ENCODE results near the gene CDHR5.
"Not testable (repeated sequence)": the region's sequence is repeated elsewhere in the genome, so short reads cannot be mapped to it uniquely, and the experiment has no call there.

Gene CDHR5

DNA sequence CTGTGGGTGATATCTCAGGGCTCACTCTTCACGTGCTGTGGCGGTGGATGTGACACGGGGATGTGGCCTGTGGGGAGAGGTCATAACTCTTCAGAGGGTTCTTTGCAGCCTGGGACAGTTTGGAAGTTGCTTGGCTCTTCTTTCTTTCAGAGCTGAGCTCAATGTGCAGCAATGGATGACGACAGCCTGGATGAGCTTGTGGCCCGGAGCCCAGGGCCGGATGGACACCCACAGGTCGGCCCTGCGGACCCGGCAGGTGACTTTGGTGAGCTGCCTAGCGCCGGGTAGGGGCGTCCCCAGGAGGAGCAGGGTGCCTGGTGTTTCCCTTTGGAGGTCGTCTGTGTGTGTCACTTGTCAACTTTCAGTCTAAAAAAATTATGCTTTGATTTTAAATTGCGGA, 43.4 kb downstream of the CDHR5 start:
- DNase-seq = no peak

DNA sequence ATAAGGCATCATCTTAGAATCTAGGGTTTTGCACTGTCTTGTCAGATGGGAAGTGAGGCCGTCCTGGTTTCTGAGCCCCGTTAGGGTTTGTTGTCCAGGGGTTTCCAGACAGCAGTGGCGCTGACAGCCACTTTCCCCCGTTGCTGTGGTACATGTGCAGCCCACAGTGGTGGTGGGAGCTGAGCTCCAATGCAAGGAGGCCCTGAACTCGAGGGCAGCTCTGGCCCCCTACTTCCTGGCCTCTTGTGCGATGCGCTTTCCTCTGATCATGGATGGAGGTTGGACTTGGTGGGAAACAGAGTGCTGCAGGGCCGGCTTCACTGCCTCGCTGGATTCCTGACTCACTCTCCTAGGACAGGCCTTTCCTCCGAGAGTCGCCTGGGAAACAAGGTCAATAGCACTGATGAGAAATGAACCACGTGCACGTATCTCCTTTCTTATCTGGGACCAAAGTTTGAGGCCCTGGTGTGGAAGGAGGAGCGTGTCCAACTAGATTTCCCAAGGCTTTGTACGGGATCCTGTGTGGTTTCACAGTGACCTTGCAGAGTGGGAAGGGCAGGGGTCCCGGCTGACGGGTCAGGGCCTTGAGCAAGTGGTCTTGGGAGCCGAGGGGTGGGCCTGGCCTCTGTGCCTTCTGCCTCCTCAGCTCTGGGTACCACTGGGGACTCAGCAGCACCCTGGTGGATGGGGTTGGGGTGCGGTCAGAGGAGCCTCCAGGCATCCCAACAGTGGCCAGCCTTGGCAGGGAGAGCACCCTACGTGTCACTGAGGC, 44.7 kb downstream of the CDHR5 start:
- DNase-seq = no peak

DNA sequence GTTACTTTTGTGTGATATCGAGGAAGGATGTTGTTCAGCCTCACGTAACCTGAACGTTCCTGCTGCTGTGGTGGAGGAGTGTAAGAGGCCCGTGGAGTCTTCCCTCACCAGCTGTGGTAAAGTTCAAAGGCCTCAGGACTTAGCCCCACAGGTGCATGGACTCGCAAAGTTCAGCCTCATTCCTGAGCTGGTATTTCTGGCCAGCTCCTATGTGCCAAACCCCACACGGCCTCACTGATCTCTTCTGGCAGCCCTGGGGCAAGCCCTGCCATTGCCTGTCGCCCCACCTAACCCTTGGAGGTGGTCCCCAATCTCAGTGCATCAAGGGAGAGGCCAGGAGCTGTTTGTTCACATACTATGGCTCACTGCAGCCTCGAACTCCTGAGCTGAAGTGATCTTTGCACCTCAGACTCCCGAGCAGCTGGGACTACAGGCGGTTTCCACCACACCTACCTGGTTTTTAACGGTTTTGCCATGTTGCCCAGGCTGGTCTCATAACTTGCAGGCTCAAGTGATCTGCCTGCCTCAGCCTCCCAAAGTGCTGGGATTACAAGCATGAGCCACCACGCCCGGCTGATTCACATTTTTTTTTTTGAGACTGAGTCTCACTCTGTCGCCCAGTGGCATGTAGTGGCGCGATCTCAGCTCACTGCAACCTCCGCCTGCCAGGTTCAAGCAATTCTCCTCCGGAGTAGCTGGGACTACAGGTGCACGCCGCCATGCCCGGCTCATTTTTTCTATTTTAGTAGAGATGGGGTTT, 46.3 kb downstream of the CDHR5 start:
- DNase-seq = no peak

GRCh38 chr11:577611-577894, 47.2 kb downstream of the CDHR5 start:
- DNase-seq = no peak

- no peak for DNase-seq
These were observed 47.7 kb downstream of the CDHR5 start for GRCh38 chr11:576811-577610.

DNA sequence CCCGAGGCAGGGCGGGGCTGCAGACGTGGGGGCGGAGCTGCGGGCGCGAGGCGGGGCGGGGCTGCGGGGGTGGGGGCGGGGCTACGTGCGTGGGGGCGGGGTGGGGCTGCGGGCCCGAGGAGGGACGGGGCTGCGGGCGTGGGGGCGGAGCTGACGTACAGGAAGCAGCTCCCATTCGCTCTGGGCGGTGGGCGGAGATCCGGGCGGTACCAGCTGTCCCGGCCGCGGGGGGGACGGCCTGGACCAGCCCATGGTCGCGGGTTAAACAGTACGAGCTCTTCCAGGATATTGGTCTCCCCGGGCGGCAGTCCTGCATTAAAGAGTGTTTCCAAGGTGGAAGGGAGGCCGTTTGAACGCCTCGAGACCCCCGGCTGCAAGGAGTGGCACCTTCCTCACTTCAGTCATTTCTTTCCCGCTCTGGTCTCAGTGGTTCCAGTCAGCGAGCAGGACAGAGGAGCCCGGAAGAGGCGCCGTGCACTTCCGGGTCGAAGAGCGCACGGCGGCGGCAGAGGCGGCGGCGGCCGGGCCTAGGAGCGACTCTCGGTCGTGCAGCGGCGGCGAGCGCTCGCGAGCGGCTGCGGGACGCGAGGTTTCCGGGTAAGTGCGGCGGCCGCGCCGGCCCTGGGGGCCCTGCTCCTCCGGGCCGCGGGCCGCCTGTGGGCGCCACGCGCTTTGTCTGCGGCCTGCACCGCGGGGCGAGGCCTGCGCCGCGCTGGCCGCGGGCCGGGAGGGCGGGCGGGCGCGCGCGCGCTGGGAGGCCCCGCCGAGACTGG, 48.6 kb downstream of the CDHR5 start, which contains the start of gene PHRF1:
TSS of gene PHRF1 (plus strand) at position 475 of the 773 bp plus-strand sequence. CDS start 5,043 bp downstream, outside the sequence.
- peak; percentile 85 for DNase-seq

- peak; percentile 83 for DNase-seq
These were observed 49.3 kb downstream of the CDHR5 start for GRCh38 chr11:575313-575995.

DNA sequence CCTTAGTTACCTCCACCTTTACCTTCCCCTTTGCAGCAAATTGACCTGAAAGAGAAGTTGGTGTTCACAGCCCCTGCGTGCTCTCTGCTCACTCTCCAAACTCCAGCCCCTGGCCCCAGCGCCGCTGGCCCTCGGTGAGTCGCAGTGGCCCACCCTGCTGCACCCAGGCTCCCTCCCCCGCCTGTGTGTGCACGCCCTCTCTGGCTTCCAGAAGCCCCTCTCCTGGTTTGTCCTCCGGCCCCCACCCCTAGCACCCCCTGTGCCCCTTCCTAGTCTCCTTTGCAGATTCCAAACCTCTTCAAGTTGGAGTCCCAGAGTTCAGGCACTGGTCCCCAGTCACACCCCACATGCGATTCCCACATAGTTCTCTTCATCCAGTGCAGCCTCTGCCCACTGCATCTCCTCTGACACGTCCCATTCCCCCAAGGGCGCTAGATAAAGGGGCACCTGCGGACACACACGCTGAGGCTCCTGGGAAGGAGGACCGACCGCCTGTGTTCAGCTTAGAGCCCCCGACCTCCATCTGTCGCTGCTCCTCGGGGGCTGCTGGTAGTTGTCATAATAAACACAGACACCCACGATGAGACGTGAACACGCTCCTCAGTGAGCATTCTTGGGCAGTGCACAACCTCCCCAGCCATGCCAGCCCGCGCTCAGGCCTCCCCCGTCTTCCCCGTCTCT, 50.0 kb downstream of the CDHR5 start:
- no peak for DNase-seq

DNA sequence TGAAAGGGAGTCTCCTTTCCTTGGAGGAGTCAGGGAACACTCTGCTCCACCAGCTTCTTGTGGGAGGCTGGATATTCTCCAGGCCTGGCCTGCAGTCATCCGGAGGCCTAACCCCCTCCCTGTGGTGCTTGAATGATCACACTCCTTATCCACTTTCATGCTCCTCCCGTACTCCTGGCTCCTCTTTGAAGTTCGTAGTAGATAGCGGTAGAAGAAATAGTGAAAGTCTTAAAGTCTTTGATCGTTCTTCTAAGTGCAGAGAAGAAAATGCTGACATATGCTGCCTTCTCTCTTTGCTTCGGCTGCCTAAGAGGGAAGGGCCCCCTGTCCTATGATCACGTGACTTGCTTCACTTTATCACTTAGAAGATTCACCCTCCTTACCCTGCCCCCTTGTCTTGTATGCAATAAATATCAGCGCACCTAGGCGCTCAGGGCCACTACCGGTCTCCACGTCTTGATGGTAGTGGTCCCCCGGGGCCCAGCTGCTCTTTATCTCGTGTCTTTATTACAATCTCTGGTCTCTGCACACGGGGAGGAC, 50.7 kb downstream of the CDHR5 start:
- DNase-seq = not testable (repeated sequence)

- no peak for DNase-seq
These were observed 51.5 kb downstream of the CDHR5 start for GRCh38 chr11:573146-573759.

- DNase-seq = no peak
These were observed 53.0 kb downstream of the CDHR5 start for GRCh38 chr11:571802-572185.

GRCh38 chr11:569158-569885, 55.4 kb downstream of the CDHR5 start:
- DNase-seq = no peak

DNA sequence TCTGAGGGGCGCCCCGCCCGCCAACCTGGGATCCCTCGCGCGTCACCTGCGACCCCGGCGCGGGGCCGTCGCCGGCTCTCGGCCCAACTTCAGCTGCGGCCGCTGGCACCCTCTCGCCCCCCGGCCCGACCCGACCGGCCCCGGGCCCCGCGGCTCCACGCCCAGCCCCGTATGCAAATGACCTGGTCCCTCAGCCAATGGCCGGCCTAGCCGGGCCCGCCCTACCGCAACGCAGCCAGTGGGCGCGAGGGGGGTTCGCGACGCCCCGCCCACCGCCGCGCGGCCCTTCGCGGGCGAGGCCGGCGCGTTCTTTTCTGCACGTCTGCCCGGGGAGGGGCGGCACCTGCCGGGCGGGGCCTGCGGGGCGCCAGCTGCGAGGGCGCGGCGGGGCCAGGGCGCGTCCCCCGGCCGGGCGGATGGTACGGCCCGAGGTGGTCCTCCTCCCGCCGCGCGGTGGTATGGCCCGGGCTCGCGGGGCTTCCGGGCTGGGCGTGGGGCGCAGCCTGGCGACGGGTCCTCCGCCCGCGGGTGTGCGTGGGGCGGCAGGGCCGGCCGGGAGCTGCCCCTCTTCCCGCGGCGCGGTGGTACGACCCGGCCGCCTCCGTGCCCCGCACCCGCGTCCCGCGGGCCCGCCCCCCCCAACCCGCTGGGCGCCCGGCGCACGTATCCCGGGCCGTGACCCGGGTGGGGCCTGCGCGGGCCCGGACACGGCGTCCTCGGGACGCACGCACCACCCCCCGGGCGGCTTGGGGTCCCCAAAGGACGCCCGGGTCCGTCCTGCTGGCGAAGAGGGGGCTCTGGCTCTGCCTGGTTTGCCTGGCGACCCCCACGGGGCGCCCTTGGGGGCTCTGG, 56.2 kb downstream of the CDHR5 start:
- DNase-seq = peak; percentile 91

DNA sequence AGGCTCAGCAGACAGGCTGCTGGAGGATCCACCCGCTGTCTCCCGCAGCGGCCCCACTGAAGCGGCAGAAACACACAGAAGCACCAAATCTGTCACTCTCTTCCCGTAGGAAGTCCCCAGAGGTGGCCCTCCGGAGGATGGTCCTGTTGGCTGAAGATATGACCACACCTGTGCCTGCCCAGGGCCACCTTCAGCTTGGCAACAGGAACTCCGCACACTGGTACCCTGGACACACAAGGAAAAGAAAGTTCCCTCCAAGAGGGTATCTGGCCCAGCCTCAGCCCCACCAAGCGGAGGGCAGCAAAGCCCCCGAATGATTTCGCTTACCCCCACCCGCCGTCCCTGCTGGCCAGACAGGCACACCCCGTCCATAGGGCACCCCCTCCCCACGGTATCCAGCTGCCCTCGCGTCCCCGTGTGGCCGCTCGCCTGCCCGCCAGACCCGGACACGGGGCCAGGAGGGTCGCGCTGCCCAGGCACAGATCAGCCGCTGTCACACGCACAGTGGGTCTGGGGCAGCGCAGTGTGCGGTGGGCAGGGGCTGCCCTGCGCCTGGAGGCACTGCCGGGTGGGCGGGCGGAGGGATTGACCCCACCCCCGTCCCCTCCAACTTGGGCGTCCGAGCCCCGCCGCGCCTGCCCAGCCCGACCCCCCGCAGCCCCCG, 57.0 kb downstream of the CDHR5 start:
- DNase-seq = no peak

GRCh38 chr11:567011-567628, 57.6 kb downstream of the CDHR5 start:
- DNase-seq = no peak

All from NCI-H2107 (cell line).